Stimulated activated CD8-positive, alpha-beta memory T cell treated with anti-CD3 and anti-CD28 coated beads, Interleukin-7, amount 100 ng/mL, for 48 hours (primary cell): ENCODE data around the gene FABP3.

Experiments used
- DNase-seq, 2 donors: peaks; one replicate each; pipeline ENCODE4 v3.0.0-alpha.2; 2020; ENCODE audit warnings: low read depth in 1 of 2; ENCODE audit errors: extremely low read depth in 1 of 2

FABP3 gene

DNA sequence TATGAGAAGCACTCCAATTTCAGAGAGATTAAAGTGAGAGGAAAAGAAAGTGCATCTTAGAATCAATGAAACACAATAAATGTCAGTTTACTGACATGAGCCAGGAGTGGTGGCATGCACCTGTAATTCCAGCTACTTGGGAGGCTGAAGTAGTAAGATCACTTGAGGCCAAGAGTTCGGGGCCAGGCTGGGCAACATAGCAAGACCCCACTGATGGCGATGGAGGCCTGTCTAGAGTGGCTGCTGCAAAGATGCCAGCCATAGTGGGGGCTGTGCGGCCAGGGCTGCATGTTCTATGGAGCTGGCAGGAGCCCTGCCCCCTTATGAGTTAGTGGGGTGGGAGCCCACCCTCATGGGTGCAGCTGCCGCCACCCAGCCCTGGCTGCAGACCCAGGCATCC is 48.8 kb downstream of the FABP3 start:
- no peak for DNase-seq

GRCh38 chr1:31318146-31318545 is 54.7 kb downstream of the FABP3 start:
- DNase-seq: no peak

GRCh38 chr1:31315902-31316301 is 57.0 kb downstream of the FABP3 start:
- DNase-seq: no peak
